SK-MEL-5 (cell line): Measurements from ENCODE around the gene PHOX2B. TPM values are rescaled to one million over a fixed set of nuclear protein-coding genes. Genes with fewer than 3 reads are reported as not detected.
"Not testable (repeated sequence)": the region's sequence is repeated elsewhere in the genome, so short reads cannot be mapped to it uniquely, and the experiment has no call there.

Source experiments
- DNase-seq: peaks from one replicate; pipeline ENCODE4 v3.0.0-alpha.2; 2016; ENCODE audit warnings: low read depth, low spot score
- in situ Hi-C: cut with HindIII; loops from 2 replicates; pipeline ENCODE4 v1.10.0; 2016; ENCODE audit warnings: low sequenced_read_pairs, high pct_unique_total_duplicates, low pct_unique_long_range_greater_than_20kb
- total RNA-seq: library from RNA; depleted of rRNA; stranded (reverse); fragments of >200 nt; shearing (Covaris generic); gene quantifications from 2 replicates; pipeline ENCODE4 v1.2.3, GENCODE V29; 2014

PHOX2B gene
- total RNA-seq, 1 experiment from 2014 or later: not detected

- no peak for DNase-seq
- in situ Hi-C loops: no loop called here
Measured at GRCh38 chr4:41750626-41751448, 2.3 kb upstream of the PHOX2B start.

DNA sequence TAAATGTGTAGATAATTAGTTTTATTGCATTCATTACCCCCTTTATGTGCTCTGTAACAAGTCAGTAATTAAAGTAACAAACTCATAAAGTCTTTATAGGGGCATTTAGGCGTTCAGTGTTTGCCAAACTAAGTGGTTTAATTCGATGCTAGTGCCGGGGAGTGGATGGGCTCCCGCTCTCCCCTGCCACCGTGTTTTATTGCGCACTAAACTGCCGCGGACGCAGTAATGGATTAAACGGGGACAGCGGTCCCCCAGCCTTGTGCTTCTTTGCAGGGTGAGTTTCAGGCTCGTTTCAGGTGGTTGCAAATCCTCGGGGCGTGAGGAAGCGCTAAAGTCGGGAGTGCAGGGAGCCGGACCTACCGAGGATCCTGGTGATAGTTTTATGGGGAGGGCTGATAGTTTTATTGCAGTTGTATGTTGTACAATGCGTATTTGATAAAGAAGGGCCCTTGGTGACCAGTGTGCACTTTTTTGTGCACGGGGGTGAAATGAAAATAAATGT, 1.6 kb upstream of the PHOX2B start:
- in situ Hi-C loops: no loop called here

GRCh38 chr4:41749631-41750039, 1.1 kb upstream of the PHOX2B start:
- DNase-seq: no peak
- in situ Hi-C loops: no loop called here

More for the DNA sequence above, 1.6 kb upstream of the PHOX2B start:
- no peak for DNase-seq

GRCh38 chr4:41748074-41748570, 403 bp downstream of the PHOX2B start:
- in situ Hi-C loops: no loop called here

DNA sequence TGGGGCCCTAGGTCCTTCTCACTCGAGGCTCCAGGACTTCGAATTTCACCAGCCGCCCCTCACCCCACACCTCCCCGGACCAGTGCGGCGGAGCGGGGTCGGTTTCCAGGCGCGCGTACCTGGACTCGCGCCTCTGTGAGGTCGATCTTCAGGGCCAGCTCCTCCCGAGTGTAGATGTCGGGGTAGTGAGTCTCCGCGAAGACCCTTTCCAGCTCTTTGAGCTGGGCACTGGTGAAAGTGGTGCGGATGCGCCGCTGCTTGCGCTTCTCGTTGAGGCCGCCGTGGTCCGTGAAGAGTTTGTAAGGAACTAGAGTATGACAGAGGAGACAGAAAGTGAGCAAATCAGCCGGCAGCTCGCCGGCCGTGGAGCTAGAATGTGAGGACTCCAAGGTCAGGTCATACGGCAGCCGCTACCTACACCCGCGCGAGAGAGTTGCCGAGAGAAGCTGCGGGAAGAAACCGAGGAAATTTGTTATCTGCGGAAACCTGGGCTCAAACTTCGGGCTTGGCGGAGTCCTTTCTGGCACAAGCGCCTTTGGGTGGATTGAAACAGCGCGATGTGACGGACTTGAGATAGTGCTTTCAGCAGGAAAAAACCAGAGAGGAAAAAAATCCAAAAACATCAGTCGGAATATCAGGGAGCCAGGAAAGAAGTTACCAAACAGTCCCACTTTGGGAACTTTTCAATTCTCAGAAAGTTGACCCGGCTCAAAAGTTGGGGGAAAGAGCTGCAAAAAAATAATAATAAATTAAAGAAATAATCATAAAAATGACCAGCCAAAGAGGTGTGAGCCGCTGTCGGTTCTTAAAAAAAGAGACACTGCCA, 1.1 kb downstream of the PHOX2B start:
- in situ Hi-C loops: no loop called here
- no peak for DNase-seq

More at GRCh38 chr4:41748074-41748570, 403 bp downstream of the PHOX2B start:
- DNase-seq: no peak

DNA sequence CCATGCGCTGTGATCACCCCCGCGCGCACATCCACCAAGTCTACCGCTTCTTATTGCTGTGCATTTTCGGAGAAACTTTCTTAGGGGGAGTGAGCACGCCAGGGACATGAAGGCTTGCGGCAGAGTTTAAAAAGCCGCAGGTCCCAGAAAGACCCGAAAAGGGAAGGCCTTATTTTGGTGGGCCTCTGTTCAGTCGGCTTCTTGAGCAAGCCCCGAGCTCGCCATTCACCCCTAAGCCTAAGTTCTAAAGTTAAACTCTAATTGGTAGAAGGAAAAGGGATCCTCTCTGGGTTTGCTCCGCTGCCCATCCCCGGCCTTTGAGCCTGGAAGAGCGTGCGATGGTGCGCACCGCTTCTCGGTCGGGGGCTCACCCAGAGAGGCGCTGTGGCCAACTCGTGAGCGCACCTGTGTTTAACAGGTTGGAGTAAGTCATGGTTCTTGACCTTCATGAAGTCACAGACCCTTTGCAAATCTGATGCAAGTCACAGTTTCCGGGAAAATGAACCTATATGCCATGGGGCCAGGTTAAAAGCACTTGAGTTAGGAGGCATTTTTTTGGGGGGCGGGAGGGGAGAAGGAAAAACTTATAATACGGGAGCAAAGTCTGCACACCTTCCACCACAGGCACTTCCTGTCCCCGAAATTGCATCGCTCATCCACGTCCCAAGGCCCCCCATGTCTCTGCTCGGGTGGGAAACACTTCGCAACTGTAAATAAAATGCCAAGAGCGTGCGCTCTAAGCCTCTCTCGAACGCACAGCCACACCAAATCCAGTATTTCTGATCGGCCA, 1.9 kb downstream of the PHOX2B start:
- in situ Hi-C loops: no loop called here

DNA sequence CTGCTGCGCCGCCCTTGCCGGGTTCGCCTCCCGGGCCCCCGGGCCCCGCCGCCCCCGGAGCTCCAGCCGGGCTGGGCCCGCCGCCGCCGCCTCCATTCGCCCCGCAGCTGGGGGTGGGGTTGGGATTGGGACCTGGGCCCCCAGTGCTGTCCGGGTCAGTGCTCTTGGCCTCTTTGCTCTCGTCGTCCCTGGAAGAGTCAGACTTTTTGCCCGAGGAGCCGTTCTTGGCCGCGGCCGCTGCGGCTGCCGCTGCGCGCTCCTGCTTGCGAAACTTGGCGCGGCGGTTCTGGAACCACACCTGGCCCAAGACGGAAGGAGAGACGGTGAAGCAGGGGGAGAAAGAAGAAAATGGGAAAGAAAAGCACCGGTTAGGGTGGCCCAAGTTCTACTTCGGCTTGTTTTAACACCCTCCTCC, 2.5 kb downstream of the PHOX2B start:
- DNase-seq: no peak
- in situ Hi-C loops: no loop called here

More for the DNA sequence above, 1.9 kb downstream of the PHOX2B start:
- DNase-seq: no peak

DNA sequence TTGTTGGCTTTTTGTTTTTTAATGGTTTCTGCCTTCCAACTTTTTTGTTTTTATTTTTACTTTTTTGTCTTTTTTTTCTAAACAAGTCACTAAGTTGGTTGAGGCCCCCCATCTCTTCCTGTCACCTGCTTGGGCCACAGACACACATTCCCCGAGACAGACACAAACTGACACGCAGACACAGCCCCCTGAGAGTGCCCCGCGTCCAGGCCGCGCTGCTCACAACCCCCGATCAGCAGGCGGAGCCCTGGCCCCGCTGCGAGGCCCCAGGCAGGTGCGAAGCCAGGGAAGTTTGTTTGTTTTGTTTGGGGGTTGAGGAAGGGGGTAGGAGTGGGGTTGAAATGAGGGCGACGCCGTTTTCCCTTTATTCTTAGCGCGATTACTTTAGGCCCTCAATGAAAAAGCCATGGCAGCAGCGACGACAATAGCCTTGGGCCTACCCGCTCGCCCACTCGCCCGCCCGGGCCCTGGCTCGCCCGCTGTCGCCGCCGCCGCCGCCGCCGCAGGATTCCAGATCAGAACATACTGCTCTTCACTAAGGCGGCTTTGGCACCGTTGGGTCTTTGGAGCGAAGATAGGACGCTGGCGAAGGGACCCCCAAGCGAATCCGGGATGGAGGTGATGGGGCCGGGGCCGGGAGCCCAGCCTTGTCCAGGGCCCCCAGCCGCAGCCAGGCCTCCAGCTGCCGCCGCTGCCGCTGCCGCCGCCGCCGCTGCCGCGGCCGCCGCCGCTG, 3.1 kb downstream of the PHOX2B start:
- in situ Hi-C loops: no loop called here
- DNase-seq: no peak

- in situ Hi-C loops: no loop called here
- DNase-seq: no peak
Measured at GRCh38 chr4:41744572-41745291, 3.8 kb downstream of the PHOX2B start.

GRCh38 chr4:41741354-41741753, 7.2 kb downstream of the PHOX2B start:
- in situ Hi-C loops: no loop called here
- DNase-seq: no peak

DNA sequence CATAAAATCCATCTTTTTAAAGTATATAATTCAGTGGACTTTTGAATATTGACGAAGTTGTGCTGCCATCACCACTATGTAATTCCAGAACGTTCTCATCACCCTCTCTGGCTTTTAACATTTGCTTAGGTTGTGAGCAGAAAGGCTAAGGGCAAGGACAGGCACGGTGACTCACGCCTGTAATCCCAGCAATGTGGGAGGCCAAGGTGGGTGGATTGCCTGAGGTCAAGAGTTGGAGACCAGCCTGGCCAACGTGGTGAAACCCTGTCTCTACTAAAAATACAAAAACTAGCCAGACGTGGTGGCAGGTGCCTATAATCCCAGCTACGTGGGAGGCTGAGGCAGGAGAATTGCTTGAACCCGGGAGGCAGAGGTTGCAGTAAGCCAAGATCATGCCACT, 11.0 kb downstream of the PHOX2B start:
- in situ Hi-C loops, DNase-seq: not testable (repeated sequence)

DNA sequence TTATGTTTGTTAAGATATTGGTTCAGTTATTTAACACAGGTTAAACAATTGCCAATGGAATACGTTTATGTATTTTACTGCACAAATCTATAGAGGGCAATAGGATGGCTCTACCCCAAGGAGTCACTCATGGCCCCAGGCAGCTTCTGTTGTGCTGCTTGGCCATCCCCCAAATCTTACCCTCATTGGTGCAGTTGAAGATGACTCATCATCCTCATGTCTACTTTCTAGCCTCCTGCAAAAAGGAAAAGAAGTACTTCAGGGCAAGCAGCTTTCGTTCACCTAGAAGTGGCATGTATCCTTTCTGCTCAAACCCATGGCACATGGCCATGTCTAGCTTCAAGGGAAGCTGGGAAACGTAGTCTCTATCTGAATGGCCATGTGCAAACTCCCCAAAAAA, 14.2 kb downstream of the PHOX2B start:
- DNase-seq: peak; percentile 46
- in situ Hi-C loops: no loop called here

DNA sequence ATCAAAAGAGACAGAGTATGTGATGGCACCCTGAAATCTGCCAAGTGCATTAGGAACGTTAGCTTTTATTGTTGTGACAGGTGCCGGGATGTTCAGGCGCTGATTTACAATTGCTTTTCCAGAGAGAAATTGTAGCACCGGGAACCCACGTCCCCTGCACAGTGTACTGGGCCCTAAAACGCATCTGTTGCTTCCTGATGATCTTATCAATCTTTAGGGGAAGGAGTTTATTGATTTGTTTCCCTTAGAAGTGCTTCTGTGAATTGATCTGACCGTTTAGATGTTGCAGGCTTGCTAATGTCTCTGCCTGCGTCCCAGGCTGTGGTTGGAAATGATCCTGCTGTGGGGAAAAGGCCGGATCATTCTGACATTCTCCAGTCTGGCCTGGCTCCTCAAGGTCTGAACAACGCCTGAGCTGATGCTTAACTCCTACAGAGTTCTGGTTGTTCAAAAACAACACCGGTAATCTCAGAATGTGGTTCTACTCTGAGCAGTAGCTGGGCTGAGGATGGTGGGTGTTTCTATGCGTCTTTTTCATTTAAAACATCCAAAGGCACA, 16.9 kb downstream of the PHOX2B start:
- DNase-seq: no peak
- in situ Hi-C loops: no loop called here

GRCh38 chr4:41728573-41728913, 20.0 kb downstream of the PHOX2B start:
- in situ Hi-C loops: no loop called here
- DNase-seq: no peak

DNA sequence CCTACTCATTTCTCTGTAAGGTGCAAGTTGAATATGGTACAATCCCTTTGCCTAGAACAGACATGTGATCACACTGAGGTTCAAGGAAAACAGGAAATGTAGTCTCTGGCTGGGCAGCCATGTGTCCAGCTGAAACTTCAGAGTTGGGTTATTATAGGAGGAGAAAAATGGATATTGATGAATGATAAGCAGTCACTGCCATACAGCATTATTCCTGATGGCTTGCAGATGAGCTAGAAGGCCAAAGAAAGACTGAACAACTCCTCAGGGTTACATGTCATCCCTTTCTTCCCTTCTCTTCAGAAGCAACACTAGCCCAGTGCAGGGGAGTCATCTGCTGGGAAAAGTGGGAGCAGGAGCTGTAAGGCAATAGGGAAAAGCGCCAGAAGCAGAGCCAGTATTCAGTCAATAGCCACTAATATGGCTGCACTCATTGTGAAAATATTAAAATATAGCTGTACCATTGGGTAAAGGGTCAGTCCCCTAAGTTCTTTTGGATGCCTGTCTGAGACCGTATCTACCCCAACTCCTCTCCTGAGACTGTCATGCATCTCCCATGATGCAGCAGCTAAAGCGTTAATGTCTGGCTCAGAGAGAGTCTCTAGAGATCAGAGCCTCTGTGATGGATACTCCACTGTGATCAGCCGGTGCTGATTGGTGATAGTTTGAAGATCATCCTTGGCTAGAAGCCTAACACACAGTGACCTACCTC, 20.5 kb downstream of the PHOX2B start:
- no peak for DNase-seq
- in situ Hi-C loops: no loop called here

DNA sequence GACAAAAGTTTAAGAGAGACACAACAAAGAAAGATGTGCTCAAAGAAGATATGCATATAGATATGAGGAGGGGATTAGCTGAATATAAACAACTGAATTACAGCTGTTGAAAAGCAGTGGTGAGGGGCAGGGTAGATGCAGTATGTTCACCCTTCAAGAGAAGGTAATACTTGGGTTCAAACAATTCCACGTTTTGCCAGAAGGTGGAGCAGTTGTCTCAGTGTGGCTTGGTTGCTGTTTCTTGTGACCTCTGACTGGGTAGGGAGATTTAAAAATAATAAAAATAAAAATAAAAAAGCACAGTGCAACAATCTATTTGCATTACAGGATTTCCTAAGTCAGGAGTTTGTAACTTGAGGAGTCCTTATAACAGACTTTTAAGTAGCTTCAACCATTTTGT, 23.3 kb downstream of the PHOX2B start:
- in situ Hi-C loops: no loop called here
- peak; percentile 5 for DNase-seq
